M059J (cell line): Measurements from ENCODE around the gene TAX1BP1. TPM values are rescaled to one million over a fixed set of nuclear protein-coding genes. Genes with fewer than 3 reads are reported as not detected.
"Not testable (repeated sequence)": the region's sequence is repeated elsewhere in the genome, so short reads cannot be mapped to it uniquely, and the experiment has no call there.

Experiments
- DNase-seq: peaks from one replicate; pipeline ENCODE4 v3.0.0-alpha.2; 2012; ENCODE audit warnings: low read depth
- total RNA-seq: library from RNA; depleted of rRNA; stranded (reverse); fragments of >200 nt; shearing (Covaris generic); gene quantifications from 2 replicates; pipeline ENCODE4 v1.2.3, GENCODE V29; 2014

TAX1BP1 gene
- total RNA-seq, 1 experiment from 2014 or later = 106 TPM

DNA sequence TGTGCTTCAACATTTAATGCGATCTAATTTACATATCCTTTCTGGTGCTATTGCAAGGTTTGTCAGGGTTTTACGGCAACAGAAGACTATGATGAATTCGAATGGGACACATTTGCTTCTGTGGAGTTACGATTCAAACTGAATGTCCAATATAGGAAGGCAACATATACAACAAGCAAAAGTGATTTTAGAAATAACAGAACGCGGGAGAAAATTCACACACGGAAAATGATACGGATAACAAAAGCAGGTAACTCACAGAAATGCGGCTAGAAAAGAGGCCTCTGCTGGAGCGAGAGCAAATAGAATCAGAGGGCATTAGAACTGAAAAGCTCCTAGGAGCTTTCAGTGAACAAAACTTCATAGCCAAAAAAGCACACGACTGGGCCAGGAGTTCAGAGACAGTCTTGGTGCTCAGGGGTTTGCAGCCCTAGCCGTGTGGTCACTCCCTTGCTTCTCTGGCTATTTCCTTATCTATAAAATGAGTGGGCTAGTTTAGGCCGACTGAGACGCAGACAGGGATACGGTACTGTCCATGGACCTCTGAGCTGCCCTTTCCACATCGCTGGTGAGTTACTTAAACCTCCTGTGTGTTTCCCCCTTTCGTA lies 557 bp upstream of the TAX1BP1 start:
- DNase-seq = no peak

DNA sequence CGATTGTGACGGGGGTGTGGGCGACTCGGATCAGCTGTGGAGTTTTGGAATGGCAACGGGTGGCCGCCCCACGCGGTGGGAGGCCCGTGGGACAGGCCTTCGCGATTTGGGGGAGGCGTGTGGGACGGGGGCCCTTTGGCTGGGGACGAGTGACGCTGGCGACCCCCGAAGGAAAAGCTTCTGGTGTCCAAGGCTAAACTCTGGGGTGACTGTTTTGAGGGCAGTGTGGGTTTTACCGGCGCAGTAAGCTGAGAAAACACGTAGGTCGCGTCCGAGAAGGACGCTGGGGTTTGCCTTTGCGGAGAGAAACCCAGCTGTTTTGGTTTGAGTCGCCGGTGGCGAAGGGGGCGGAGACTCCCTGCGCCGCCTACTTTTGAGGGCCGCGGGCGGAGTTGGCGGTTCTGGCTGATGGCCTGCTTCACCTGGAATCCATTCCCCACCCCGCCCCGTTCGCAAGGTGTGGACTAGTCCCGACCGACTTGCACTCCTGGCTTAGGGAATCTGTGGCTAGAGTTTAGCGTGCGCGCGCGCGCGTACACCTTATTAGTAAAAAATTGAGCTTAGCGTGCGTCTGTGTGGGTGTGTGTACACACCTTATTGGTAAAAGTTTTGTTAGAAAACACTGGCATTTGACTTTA lies 606 bp downstream of the TAX1BP1 start:
- DNase-seq = peak; percentile 86

DNA sequence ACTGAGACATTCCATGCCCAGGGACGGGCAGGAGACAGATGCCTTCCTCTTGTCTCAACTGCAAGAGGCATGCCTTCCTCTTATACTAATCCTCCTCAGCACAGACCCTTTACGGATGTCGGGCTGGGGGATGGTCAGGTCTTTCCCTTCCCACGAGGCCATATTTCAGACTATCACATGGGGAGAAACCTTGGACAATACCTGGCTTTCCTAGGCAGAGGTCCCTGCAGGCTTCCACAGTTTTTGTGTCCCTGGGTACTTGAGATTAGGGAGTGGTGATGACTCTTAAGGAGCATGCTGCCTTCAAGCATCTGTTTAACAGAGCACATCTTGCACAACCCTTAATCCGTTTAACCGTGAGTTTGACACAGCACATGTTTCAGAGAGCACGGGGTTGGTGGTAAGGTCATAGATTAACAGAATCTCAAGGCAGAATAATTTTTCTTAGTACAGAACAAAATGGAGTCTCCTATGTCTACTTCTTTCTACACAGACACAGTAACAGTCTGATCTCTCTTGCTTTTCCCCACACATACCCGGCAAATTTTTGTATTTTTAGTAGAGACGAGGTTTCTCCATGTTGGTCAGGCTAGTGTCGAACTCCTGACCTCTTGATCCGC lies 2.2 kb downstream of the TAX1BP1 start:
- not testable (repeated sequence) for DNase-seq

DNA sequence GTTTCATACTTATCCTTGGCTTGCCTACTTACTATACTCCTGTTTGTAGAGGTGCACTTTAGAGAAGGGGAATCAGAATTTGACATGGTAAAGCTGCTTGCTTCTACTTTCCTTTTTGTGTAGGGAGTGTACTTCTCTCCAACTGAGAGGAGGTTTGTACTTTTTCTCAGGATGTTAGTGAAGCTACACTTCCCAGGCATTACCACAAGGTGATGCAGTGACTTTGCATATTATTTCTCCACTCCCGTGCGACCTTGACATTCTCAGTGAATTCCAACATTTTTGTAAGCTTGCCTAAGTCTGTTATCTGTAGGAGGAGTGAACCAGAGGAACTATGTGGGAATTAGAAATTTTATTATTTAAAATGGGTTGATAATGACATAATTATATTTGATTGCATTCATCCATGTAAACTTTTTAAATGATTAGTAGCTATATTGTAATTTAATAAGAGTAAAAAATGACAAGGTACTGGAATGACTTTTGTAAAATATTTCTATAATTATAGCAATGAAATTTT lies 5.2 kb downstream of the TAX1BP1 start:
- peak; percentile 84 for DNase-seq

DNA sequence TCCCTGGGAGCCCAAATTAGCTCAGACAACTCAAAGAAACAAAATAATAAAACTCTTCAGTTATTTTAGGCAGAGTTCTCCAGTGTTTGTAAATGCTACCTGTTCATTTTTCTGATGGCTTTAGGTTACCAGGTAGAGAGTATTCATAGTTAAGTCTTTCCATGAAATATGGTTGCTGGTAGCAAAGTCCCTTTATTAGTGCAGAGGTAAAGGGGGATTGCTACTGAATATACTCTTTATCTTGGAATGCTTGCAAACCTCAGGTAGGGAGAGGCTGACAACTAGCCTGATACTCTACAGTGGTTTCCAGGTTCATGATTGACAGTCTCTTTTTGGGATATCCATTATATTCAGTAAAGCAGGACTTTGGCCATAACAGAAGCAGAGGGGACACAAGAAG lies 6.5 kb downstream of the TAX1BP1 start:
- DNase-seq = no peak

DNA sequence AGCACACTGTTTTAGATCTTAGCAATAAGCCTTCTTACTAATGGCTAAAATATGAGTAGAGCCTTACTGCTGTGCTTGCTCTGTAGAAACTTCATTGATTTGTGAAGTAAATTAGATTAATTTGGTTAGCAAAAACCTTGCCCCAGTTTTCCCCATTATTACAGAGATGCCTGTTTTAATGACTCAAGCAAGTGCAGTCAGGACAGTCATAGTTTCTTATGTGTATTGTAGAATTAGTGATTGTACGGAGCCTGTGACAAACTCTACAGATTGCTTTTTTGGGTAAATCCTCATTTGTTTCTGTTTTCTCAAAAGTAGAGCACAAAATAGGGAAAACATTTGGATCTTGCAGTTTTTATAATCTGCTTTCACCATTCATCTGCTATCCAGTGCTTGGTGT lies 7.0 kb downstream of the TAX1BP1 start:
- DNase-seq = no peak

DNA sequence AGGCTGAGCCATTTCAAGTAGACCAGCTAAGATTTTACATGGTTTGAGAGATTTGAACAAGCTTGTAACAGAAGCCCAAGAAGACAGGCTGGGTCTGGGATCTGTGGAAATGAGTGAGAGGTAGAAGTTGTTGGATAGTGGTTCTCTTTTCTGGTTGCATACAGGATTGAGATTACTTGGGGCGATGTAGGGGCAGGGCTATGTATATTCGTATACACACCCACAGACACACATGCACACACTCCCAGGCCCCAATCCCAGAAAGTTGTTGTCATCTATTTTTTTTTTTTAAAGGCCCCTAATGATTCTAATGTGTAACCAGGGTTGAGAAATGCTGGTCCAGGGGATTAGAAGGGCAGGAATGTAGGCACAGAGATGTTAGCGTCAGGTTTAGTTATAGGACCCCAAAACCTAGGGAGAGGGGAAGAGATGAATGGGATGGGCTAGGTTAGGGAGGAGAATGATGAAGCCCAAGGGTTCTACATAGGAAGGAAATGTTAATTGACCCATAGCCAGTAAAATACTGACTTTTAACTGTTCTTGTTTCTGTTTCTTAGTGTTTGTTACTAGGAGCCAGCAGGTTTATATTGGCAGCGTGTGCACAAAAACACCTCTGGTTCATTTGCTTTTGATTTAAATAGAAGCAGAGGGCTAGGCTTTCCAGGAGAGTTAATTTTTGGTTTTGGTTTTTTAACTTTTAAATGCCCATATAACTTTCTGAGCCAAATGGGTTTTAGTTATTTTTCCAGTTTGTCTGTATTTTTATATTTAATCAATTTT lies 7.8 kb downstream of the TAX1BP1 start:
- no peak for DNase-seq

DNA sequence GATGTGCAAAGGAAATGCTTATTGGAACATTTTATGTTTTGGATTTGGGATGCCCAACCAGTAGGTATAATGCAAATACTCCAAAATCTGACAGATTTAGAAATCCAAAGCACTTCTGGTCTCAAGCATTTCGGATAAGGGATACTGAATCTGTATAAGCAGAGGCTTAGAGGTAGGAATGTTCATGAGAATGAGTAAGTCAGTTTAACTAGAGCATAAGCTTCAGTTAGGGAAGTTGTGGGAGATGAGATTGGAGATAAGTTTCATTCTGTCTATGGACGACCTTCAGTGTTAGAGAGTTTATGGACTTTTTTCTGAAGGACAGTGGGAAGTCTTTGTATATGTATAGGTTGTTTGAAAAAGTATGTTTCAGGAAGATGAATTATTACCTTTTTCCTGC lies 10.4 kb downstream of the TAX1BP1 start:
- DNase-seq = no peak

DNA sequence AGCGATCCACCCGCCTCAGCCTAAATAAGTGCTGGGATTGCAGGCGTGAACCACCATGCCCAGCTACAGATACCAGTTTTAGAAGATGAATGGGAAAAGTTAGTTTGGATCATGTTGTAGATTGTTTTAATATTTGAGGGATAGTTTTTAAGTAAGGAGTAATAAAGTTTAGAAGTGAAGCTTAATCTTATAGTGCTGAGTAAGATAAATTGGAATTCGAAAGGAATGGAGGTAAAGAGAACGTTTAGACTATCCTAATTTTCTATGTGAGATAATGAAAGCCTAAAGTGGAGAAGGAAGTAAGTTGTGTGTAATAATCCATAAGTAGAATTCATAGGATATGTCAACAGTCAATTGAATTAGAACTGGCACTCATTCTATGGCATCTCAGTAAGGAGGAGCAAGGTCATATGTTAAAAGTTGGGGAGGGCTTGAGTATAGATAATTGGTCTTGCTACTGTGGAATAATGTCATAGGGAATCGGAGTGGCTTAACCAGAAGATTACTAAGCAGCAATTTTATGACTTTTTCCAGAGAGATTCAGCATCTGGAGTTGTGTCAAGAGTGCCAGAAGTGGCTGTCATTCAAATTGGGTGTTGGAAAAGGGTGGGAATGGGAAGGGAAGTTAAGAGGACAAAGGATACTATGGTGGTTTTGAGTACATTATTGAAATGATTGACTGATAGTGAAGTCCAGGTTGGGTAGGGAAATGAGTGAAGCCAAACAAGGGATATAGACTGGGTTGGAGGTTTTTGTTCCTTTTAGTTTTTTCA lies 12.1 kb downstream of the TAX1BP1 start:
- no peak for DNase-seq

DNA sequence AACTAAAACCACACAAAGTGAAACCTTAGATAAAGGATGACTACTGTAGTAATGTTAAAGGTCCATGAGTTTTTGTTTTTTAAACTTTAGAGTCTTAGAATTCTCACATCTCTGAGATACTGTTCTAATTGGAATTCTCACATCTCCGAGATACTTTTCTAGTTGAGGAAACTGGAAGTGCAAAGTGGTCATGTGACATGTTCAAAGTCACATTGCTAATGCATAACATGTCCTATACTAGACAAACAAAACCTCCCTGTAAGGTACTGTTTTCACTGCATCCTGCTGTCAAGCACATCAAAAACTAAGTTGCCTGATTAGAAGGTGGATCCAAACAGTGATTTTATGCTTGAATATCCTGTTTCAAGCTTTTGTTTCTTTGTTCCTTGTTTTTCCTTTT lies 13.9 kb downstream of the TAX1BP1 start:
- DNase-seq = no peak

DNA sequence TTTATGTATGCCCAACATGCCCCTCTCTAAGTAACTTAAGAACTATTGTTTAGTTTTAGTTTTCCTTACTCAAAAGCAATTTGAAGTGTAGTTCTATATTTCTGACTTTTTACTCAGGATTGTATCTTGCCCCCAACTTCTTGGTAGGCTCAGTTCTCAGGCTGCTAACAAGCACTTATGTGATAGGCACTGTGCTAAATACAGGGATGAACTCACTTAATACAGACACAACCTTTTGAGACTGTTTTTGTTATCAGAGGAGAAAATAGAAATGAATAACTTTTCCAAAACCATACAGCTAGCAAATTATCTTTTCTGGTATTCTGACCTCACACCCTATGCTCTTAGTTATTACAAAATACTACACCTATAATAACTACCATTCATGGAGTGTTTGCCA lies 16.3 kb downstream of the TAX1BP1 start:
- DNase-seq = no peak

DNA sequence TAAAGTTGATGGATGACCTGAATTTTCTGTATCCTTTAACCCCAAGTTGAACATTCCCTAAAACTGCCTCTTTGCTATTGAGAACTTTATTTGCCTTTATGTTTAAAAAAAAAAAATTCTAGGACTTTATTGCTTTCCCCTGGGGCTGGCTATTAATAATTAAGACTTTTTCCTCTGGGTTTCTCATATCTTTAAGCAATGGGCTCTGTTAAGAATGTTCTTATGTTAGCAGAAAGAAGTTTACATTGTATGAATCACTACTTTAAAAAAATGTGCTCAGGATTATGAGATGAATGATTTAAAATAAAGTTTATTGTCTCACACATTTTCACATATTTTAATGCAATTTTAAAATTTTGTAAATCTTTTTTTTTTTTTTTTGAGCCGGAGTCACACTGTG lies 19.5 kb downstream of the TAX1BP1 start:
- DNase-seq = no peak

DNA sequence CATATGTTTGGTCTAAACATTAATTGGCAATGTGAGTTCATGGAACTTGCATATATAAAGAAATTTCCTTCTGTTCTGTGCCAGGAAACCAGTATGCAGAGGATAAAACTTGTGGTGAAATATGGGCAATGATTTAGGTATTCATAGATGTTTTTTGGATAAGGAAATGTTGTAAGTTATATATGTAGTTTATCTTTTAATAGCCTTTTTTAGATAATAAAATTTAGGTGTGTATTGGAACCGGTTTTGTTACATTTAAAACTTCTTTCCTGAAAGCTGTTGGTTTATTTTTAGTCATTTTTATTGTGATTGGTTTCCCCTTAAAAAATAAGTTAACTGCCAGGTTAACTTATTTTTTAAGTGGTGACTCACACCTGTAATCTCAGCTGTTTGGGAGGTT lies 22.1 kb downstream of the TAX1BP1 start:
- no peak for DNase-seq

DNA sequence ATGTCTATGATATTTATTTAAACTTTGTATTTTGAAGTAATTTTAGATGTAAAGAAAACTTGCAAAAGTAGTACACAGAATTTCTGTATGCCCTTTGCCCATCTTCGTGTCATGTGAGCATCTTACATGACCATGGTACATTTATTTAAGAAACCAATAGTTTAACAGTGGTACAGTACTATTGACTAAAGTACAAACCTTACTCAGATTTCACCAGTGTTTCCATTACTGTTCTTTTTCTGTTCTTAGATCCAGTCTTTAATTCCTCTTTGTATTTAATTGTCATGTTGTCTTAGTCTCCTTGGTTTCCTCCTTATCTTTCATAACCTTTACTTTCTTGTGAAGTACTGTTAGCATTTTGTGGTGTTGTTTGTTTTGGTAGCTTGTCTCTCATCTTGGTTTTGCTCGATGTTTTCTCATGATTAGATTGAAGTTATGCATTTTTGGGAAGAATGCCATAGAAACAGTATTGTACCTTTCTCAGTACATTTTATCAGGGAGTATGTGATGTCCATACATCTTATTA lies 24.1 kb downstream of the TAX1BP1 start:
- DNase-seq = peak; percentile 43

DNA sequence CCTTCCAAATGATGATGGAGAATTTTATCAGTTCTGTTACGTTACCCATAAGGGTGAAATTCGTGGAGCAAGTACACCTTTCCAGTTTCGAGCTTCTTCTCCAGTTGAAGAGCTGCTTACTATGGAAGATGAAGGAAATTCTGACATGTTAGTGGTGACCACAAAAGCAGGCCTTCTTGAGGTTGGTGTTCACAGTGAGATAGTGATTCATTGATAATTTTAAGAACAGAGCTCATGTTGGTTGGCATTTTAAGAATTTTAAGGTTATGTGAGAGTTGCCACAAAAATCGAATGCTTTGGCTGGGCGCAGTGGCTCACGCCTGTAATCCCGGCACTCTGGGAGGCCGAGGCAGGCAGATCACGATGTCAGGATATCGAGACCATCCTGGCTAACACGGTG lies 25.9 kb downstream of the TAX1BP1 start:
- DNase-seq = peak; percentile 35

DNA sequence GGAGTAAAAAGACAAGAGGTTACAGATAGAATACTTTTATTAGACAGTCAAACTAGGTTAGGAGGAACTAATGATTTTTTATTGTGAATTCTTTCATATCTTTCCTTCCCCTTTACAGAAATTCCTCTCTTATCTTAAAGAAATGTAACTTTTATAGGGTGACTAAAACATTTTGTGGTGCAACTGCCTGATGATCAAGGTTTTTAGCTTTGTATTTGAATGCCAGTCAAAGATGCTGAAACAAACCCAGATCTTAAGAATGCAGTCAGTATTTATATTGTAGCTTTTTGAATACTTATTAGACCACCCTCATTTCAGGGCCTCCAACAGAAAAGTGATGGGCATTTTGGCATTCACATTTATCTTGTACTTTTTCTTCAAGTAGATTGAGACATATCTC lies 27.4 kb downstream of the TAX1BP1 start:
- peak; percentile 60 for DNase-seq

DNA sequence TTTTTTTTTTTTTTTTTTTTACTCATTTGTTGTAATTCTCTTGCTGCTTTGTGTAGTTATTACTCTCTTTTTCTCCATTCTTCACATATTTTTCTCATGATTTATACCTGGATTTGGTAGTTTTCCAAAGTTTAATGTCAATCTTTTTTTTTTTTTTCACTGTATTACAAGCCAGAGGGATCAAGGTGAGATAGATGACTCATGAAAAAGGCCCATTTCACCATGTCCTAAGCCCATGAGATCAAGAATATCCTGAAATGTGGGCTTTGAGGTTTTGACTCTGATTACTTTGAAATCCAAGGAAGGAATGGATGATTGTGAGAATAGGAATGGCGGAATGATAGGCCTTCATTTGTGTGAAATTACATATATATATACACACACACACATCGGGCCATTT lies 31.1 kb downstream of the TAX1BP1 start:
- peak; percentile 47 for DNase-seq

DNA sequence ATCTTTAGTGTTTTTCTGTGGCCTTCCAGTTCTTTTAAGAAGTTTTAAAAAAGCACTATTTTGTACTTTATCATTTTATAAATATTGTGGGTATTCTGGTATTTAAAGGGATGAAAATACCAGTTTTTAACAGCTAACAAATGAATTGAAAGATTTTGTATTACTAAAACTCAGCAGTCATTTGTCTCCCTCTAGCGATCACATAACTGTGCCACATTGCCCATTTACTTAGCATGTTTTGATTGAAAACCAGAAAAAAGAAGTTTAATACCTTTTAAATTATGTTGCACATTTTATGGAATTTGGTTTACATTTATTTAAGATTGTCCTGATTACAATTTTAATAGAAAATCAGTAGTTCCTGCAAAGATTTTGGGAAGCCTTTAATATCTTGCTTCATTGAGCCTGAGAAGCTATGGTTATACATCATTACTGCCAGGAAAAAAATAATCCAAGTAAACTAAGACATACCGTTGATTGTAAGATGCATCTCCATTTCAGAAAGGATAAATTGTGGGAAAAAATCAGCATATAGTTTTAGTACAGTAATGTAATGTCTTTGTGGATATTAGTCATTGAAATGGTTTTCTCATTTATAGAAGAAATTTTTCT lies 34.9 kb downstream of the TAX1BP1 start:
- DNase-seq = peak; percentile 35

DNA sequence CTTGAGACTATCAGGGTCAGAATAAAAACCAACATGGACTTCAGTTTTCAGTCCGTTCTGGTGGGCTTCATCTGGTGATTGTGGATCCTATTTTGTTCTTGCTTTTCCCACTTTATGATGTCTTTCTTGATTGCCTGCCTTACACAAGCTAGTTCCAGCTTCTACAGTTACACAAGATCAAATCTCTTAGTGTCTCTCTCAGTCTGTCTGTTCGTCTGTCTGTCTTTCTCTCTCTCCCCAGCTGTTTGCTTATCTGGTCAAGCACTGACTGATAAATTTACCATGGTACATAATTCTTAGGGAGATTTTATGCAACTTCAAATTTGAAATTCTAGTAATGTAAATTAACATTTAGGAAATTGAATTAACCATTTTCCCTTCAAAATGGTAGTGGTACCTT lies 35.8 kb downstream of the TAX1BP1 start:
- no peak for DNase-seq

DNA sequence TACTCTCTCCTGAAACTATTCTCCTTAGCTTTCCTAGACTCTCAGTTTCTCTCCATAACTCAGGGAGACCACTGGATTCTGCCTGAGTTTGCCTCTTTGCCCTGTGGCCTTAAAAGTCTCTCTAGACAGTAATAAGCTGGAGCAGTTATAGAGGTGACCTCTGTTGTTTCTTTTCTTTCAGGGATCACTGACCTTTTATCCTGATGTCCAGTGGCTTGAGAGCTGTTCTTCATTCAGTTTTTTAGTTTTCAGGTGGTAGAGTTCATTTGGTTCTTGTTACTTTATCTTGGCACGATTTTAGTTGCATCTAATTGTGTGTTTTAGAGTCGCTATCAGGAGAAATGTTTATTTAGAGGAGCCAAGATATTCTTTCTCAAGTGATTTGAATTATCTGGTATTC lies 37.7 kb downstream of the TAX1BP1 start:
- DNase-seq = no peak

DNA sequence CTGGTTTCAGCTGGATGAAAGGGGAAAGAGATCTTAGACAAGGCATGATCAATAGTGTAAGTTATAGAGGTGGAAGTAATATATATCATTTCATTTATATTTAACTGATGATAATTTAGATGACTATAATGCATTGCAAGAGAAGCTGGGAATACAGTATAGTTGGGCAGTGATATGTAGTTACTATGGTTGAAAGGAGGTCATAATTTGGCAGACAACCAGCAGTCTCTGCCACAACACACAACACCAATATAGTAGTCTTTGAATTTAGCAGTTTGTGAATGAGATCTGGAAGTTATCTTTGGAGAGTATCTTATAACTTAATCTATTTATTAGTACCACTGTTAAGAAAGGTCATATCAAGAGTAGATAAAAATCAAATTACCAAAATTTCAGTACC lies 39.9 kb downstream of the TAX1BP1 start:
- peak; percentile 22 for DNase-seq
